IMR-90 (cell line): ENCODE data around the gene MAN2A1.

Source experiments
- BHLHE40 ChIP-seq: fragments of 150-350 bp; IDR thresholded peaks from 2 replicates; pipeline ENCODE4 v1.6.1; 2016; ENCODE audit warnings: mild to moderate bottlenecking, low read depth, low read length
- CTCF ChIP-seq: conservative IDR thresholded peaks from 2 replicates; pipeline ENCODE4 v1.5.1; 2012; ENCODE audit warnings: mild to moderate bottlenecking, low read depth, low read length, improper control_type of control experiment
- MAFK ChIP-seq: IDR thresholded peaks from 2 replicates; pipeline ENCODE4 v1.6.1; 2012; ENCODE audit warnings: low read depth, low read length, improper control_type of control experiment
- MXI1 ChIP-seq: IDR thresholded peaks from 2 replicates; pipeline ENCODE4 v1.6.1; 2012; ENCODE audit warnings: low read depth, mild to moderate bottlenecking, low read length, moderate library complexity, borderline replicate concordance
- POLR2A ChIP-seq: IDR thresholded peaks from 2 replicates; pipeline ENCODE4 v1.6.1; 2012; ENCODE audit warnings: mild to moderate bottlenecking, low read depth, low read length
- RCOR1 ChIP-seq: IDR thresholded peaks from 2 replicates; pipeline ENCODE4 v1.6.1; 2012; ENCODE audit warnings: mild to moderate bottlenecking, low read length, improper control_type of control experiment; ENCODE audit not compliant: insufficient replicate concordance
- RFX5 ChIP-seq: IDR thresholded peaks from 2 replicates; pipeline ENCODE4 v1.8.0; 2012; ENCODE audit warnings: low read depth, mild to moderate bottlenecking, low read length, moderate library complexity
- SMC3 ChIP-seq: fragments of 150-350 bp; IDR thresholded peaks from 2 replicates; pipeline ENCODE4 v1.6.1; 2016; ENCODE audit warnings: low read depth, mild to moderate bottlenecking, antibody characterized with exemption, low read length, moderate library complexity
- TF ChIP-seq, protein P1 (sequence below): fragments of 150-350 bp; IDR thresholded peaks from 2 replicates; pipeline ENCODE4 v1.6.1; 2016; ENCODE audit warnings: low read depth, mild to moderate bottlenecking, low read length, moderate library complexity, borderline replicate concordance

GRCh38 chr5:109753279-109753678, 63.6 kb downstream of the MAN2A1 start:
- TF ChIP-seq CTCF (no peak), MAFK (peak; percentile 52), POLR2A (no peak), SMC3 (no peak), MXI1 (no peak), BHLHE40 (no peak), RCOR1 (no peak), RFX5 (no peak)
- TF ChIP-seq, protein P1, sequence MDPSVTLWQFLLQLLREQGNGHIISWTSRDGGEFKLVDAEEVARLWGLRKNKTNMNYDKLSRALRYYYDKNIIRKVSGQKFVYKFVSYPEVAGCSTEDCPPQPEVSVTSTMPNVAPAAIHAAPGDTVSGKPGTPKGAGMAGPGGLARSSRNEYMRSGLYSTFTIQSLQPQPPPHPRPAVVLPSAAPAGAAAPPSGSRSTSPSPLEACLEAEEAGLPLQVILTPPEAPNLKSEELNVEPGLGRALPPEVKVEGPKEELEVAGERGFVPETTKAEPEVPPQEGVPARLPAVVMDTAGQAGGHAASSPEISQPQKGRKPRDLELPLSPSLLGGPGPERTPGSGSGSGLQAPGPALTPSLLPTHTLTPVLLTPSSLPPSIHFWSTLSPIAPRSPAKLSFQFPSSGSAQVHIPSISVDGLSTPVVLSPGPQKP = no peak
